Measurements from ENCODE around the gene HLCS.
A peak's percentile ranks its signal among the peaks of the same experiment; 100 is the strongest.

The HLCS gene

GRCh38 chr21:36769051-36769839, 197.2 kb downstream of the HLCS start:
- POLR2A ChIA-PET, result no interaction called here
- no peak for TF ChIP-seq ZNF555 (tag by site-specific recombination; conservative IDR thresholded peaks at IDR 0.05)
- TF ChIP-seq PRDM10 (tag by site-specific recombination; IDR thresholded peaks at IDR 0.05), result 0 out of 2 replicates have a peak, but pooled peaks have one; percentile 23
- TF ChIP-seq KLF17 (tag by site-specific recombination; IDR thresholded peaks at IDR 0.05), result peak; percentile 71

GRCh38 chr21:36768496-36768895, 198.0 kb downstream of the HLCS start:
- Histone ChIP-seq H3K4me3 (ENCODE audit: low read depth, low read length) (no peak overlapping the region), H3K9me3 (ENCODE audit: control insufficient read depth, insufficient read depth, low read depth, low read length) (no peaks in the 10 kb centered on the region), H3K4me1 (ENCODE audit: control insufficient read depth, insufficient read depth, low read length) (peaks cover 9% of the 10 kb centered on the region; the same call in 1 of the 2 replicates), H3K36me3 (ENCODE audit: control insufficient read depth in 2 of 2, insufficient read depth in 1 of 2, low read length in 2 of 2) (no peaks in the 10 kb centered on the region; a peak in 1 of 3 replicates), H3K27ac (ENCODE audit: extremely low read depth, low read depth, low read length) (0 out of 2 replicates have a peak overlapping the region, but pooled peaks have one; percentile 5)
- TF ChIP-seq ZNF214 (tag by site-specific recombination; IDR thresholded peaks at IDR 0.05; ENCODE audit: borderline replicate concordance) (no peak), MEIS1 (CRISPR knock-in tag; IDR thresholded peaks at IDR 0.05; ENCODE audit: borderline replicate concordance) (no peak), ZNF341 (tag by site-specific recombination; IDR thresholded peaks at IDR 0.05; ENCODE audit: low read depth) (no peak), ZNF292 (tag by site-specific recombination; IDR thresholded peaks at IDR 0.05; ENCODE audit: borderline replicate concordance, low read depth) (no peak), ZBTB1 (tag by site-specific recombination; IDR thresholded peaks at IDR 0.05) (no peak), ZBTB7A (tag by site-specific recombination; IDR thresholded peaks at IDR 0.05; ENCODE audit: low read depth) (no peak), ZNF776 (tag by site-specific recombination; IDR thresholded peaks at IDR 0.05; ENCODE audit: borderline replicate concordance) (no peak), KLF17 (tag by site-specific recombination; IDR thresholded peaks at IDR 0.05) (no peak), ZNF146 (tag by site-specific recombination; IDR thresholded peaks at IDR 0.05) (no peak), ZNF133 (tag by site-specific recombination; IDR thresholded peaks at IDR 0.05) (no peak), ZNF558 (tag by site-specific recombination; IDR thresholded peaks at IDR 0.05) (no peak), ZSCAN18 (tag by site-specific recombination; IDR thresholded peaks at IDR 0.05) (no peak), GLI4 (tag by site-specific recombination; IDR thresholded peaks at IDR 0.05) (no peak), ZNF768 (tag by site-specific recombination; IDR thresholded peaks at IDR 0.05) (no peak), ZNF394 (tag by site-specific recombination; IDR thresholded peaks at IDR 0.05; ENCODE audit: borderline replicate concordance) (no peak), ZNF302 (tag by site-specific recombination; IDR thresholded peaks at IDR 0.05; ENCODE audit: low read depth) (no peak)
- ChIA-PET CTCF (no interaction called here), POLR2A (interaction anchor here (0.5 kb wide), 1 partner anchor 18 kb away, joined by 5 read pairs; no protein-coding TSS in a partner anchor)

More at GRCh38 chr21:36769051-36769839, 197.2 kb downstream of the HLCS start:
- H3K36me3 ChIP-seq (ENCODE audit: control insufficient read depth in 2 of 2, insufficient read depth in 1 of 2, low read length in 2 of 2), result no peaks in the 10 kb centered on the region; a peak in 1 of 3 replicates
- H3K27ac ChIP-seq (ENCODE audit: extremely low read depth, low read depth, low read length), result no peak overlapping the region
- H3K4me3 ChIP-seq (ENCODE audit: low read depth, low read length), result no peak overlapping the region
- CTCF ChIA-PET, result no interaction called here
- no peaks in the 10 kb centered on the region for H3K9me3 ChIP-seq (ENCODE audit: control insufficient read depth, insufficient read depth, low read depth, low read length)
- H3K4me1 ChIP-seq (ENCODE audit: control insufficient read depth, insufficient read depth, low read length), result peaks cover 9% of the 10 kb centered on the region; the same call in 1 of the 2 replicates
